Measurements from ENCODE around the gene FLNC.

The FLNC gene

DNA sequence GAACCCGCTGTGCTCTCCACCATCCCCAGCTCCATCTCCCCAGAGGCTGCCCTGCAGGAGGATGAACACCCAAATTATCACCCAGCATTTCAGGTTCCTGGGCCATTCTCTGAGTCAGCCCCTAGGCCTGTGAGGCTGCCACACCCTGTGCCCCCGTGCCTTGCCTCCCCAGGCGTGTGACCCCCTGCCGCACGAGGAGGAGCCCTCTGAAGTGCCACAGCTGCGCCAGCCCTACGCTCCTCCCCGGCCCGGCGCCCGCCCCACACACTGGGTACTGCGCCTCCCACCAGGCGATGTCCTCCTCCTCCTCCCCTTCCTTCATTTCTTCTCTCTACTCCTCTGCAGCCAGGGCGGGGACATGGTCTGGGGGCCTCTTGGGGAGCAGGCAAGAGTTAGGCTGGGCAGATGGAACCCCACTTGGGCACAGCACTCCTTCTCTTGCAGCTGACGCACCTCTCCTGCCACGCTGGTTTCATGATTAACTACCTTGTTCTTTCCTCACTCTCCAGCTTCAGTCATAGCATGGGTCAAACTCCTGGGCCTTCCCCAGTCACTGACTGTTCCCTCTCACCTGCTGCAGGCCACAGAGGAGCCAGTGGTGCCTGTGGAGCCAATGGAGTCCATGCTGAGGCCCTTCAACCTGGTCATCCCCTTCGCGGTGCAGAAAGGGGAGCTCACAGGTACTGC lies 19.7 kb downstream of the FLNC start:
- ChIA-PET CTCF (no interaction called here), POLR2A (interaction anchor here (0.9 kb wide), 1 partner anchor 13 kb away, joined by 3 read pairs; no protein-coding TSS in a partner anchor)
- TF ChIP-seq ELF4 (IDR thresholded peaks at IDR 0.05): no peak
- TF ChIP-seq FOXA1 (IDR thresholded peaks at IDR 0.05): no peak
- TF ChIP-seq NFRKB (IDR thresholded peaks at IDR 0.05): no peak
- no peak for TF ChIP-seq SUZ12 (IDR thresholded peaks at IDR 0.05)
- TF ChIP-seq LEF1 (IDR thresholded peaks at IDR 0.05; ENCODE audit: borderline replicate concordance): no peak
- no peak for TF ChIP-seq FOXK2 (IDR thresholded peaks at IDR 0.05)
- no peak for TF ChIP-seq BHLHE40 (IDR thresholded peaks at IDR 0.05; ENCODE audit: borderline replicate concordance)
- no peak for DNase-seq (ENCODE audit: extremely low spot score)

DNA sequence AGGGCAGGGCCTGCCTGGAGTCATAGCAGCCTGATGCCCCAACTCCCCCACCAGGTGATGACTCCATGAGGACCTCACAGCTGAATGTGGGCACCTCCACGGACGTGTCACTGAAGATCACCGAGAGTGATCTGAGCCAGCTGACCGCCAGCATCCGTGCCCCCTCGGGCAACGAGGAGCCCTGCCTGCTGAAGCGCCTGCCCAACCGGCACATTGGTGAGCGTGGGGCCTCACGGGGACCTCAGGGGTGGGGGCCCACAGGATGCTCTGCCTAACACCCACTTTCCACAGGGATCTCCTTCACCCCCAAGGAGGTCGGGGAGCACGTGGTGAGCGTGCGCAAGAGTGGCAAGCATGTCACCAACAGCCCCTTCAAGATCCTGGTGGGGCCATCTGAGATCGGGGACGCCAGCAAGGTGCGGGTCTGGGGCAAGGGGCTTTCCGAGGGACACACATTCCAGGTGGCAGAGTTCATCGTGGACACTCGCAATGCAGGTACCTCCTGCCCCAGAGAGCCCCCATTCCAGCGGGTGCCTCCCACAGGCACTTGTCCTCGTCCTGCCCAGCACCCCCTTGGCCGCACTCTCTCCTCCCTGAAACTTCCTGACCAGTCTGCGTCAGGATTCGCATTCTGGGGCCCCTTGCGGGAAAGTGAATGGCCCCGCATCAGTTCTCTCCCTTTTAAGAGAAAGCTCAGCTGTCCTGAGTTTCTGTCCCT lies 22.5 kb downstream of the FLNC start:
- TF ChIP-seq FOXM1 (IDR thresholded peaks at IDR 0.05; ENCODE audit: borderline replicate concordance) (no peak), L3MBTL2 (conservative IDR thresholded peaks at IDR 0.05) (no peak), ELF4 (IDR thresholded peaks at IDR 0.05) (no peak), LEF1 (IDR thresholded peaks at IDR 0.05; ENCODE audit: borderline replicate concordance) (no peak), FOXK2 (IDR thresholded peaks at IDR 0.05) (no peak), TARDBP (IDR thresholded peaks at IDR 0.05) (no peak), ARNT (IDR thresholded peaks at IDR 0.05) (no peak), ZNF384 (IDR thresholded peaks at IDR 0.05) (no peak), CTBP1 (IDR thresholded peaks at IDR 0.05; ENCODE audit: borderline replicate concordance) (no peak), FOXA1 (IDR thresholded peaks at IDR 0.05) (no peak), BHLHE40 (IDR thresholded peaks at IDR 0.05; ENCODE audit: borderline replicate concordance) (no peak), SP1 (IDR thresholded peaks at IDR 0.05) (no peak)
- CTCF ChIA-PET: no interaction called here
- no peak for DNase-seq (ENCODE audit: extremely low spot score)
- POLR2A ChIA-PET: no interaction called here

DNA sequence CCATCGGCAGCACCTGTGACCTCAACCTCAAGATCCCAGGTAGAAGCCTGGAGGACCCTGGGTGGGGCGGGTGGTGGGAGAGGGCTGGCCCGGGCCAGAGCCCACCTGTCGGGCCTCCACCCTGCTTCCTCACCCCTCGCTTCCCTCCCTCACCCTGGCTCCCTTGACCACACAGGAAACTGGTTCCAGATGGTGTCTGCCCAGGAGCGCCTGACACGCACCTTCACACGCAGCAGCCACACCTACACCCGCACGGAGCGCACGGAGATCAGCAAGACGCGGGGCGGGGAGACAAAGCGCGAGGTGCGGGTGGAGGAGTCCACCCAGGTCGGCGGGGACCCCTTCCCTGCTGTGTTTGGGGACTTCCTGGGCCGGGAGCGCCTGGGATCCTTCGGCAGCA lies 23.6 kb downstream of the FLNC start:
- ChIA-PET POLR2A (no interaction called here), CTCF (no interaction called here)
- TF ChIP-seq NFRKB (IDR thresholded peaks at IDR 0.05) (no peak), HDGF (IDR thresholded peaks at IDR 0.05; ENCODE audit: borderline replicate concordance) (no peak), SP1 (IDR thresholded peaks at IDR 0.05) (no peak), TARDBP (IDR thresholded peaks at IDR 0.05) (no peak), FOXK2 (IDR thresholded peaks at IDR 0.05) (no peak), ARNT (IDR thresholded peaks at IDR 0.05) (no peak), ZNF384 (IDR thresholded peaks at IDR 0.05) (no peak), LEF1 (IDR thresholded peaks at IDR 0.05; ENCODE audit: borderline replicate concordance) (no peak), SUZ12 (IDR thresholded peaks at IDR 0.05) (no peak), ELF4 (IDR thresholded peaks at IDR 0.05) (no peak), FOXA1 (IDR thresholded peaks at IDR 0.05) (no peak), FOXM1 (IDR thresholded peaks at IDR 0.05; ENCODE audit: borderline replicate concordance) (no peak), L3MBTL2 (conservative IDR thresholded peaks at IDR 0.05) (no peak), CTBP1 (IDR thresholded peaks at IDR 0.05; ENCODE audit: borderline replicate concordance) (no peak), BHLHE40 (IDR thresholded peaks at IDR 0.05; ENCODE audit: borderline replicate concordance) (no peak)
- TF ChIP-seq, protein P1, sequence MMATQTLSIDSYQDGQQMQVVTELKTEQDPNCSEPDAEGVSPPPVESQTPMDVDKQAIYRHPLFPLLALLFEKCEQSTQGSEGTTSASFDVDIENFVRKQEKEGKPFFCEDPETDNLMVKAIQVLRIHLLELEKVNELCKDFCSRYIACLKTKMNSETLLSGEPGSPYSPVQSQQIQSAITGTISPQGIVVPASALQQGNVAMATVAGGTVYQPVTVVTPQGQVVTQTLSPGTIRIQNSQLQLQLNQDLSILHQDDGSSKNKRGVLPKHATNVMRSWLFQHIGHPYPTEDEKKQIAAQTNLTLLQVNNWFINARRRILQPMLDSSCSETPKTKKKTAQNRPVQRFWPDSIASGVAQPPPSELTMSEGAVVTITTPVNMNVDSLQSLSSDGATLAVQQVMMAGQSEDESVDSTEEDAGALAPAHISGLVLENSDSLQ (IDR thresholded peaks at IDR 0.05): no peak
- DNase-seq (ENCODE audit: extremely low spot score): no peak

DNA sequence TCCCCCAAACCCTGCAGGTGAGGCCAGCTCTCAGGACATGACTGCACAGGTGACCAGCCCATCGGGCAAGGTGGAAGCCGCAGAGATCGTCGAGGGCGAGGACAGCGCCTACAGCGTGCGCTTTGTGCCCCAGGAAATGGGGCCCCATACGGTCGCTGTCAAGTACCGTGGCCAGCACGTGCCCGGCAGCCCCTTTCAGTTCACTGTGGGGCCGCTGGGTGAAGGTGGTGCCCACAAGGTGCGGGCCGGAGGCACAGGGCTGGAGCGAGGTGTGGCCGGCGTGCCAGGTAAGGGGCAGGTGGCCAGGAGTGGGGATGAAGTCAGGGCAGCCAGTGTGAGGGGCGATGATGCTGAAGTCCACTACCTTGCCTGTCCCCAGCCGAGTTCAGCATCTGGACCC lies 24.2 kb downstream of the FLNC start:
- ChIA-PET CTCF (no interaction called here), POLR2A (no interaction called here)
- TF ChIP-seq NFRKB (IDR thresholded peaks at IDR 0.05): no peak
- no peak for TF ChIP-seq LEF1 (IDR thresholded peaks at IDR 0.05; ENCODE audit: borderline replicate concordance)
- TF ChIP-seq ARNT (IDR thresholded peaks at IDR 0.05): no peak
- no peak for TF ChIP-seq BHLHE40 (IDR thresholded peaks at IDR 0.05; ENCODE audit: borderline replicate concordance)
- TF ChIP-seq ELF4 (IDR thresholded peaks at IDR 0.05): no peak
- no peak for TF ChIP-seq SUZ12 (IDR thresholded peaks at IDR 0.05)
- TF ChIP-seq SP1 (IDR thresholded peaks at IDR 0.05): no peak
- no peak for TF ChIP-seq FOXM1 (IDR thresholded peaks at IDR 0.05; ENCODE audit: borderline replicate concordance)
- TF ChIP-seq, protein P1 (IDR thresholded peaks at IDR 0.05): no peak
- TF ChIP-seq L3MBTL2 (conservative IDR thresholded peaks at IDR 0.05): no peak
- DNase-seq (ENCODE audit: extremely low spot score): no peak

DNA sequence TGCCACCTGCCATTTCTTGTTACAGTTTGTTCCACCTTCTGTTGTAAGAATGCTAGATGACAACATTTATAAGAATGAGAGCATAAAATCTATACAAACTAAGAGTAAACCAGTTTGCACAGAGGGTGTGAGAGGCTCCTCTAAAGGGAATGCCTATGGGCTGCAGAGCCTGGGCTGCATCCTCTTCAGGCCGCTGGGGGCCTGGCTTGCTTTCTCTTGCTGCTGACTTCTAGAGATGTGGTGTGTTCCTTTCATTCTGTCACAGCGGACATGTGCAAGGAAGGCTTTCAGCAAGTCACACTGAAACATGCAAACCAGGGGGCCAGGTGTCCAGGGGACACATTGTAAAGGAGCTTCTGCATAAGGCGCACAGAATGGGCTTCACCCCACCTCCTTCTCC lies 25.4 kb downstream of the FLNC start:
- TF ChIP-seq, protein P1 (IDR thresholded peaks at IDR 0.05): no peak
- TF ChIP-seq FOXA1 (IDR thresholded peaks at IDR 0.05) (no peak), SP1 (IDR thresholded peaks at IDR 0.05) (no peak), CTBP1 (IDR thresholded peaks at IDR 0.05; ENCODE audit: borderline replicate concordance) (no peak), BHLHE40 (IDR thresholded peaks at IDR 0.05; ENCODE audit: borderline replicate concordance) (no peak), ZNF384 (IDR thresholded peaks at IDR 0.05) (no peak), LEF1 (IDR thresholded peaks at IDR 0.05; ENCODE audit: borderline replicate concordance) (no peak), ELF4 (IDR thresholded peaks at IDR 0.05) (no peak), SUZ12 (IDR thresholded peaks at IDR 0.05) (no peak), FOXM1 (IDR thresholded peaks at IDR 0.05; ENCODE audit: borderline replicate concordance) (no peak), ARNT (IDR thresholded peaks at IDR 0.05) (no peak), TARDBP (IDR thresholded peaks at IDR 0.05) (no peak), HDGF (IDR thresholded peaks at IDR 0.05; ENCODE audit: borderline replicate concordance) (no peak), NFRKB (IDR thresholded peaks at IDR 0.05) (no peak), FOXK2 (IDR thresholded peaks at IDR 0.05) (no peak), L3MBTL2 (conservative IDR thresholded peaks at IDR 0.05) (no peak)
- DNase-seq (ENCODE audit: extremely low spot score): no peak
- ChIA-PET CTCF (no interaction called here), POLR2A (no interaction called here)
